ENCODE results near the gene ASMTL.

ASMTL gene

GRCh38 chrX:1357993-1358392, 94.7 kb downstream of the ASMTL start:
- H3K4me3 ChIP-seq (ENCODE audit: low read length): no peak overlapping the region
- H3K27me3 ChIP-seq (ENCODE audit: insufficient read depth, low read length): no peaks in the 10 kb centered on the region
- no peaks in the 10 kb centered on the region for H3K4me1 ChIP-seq (ENCODE audit: insufficient read depth, low read length)
- H3K36me3 ChIP-seq (ENCODE audit: insufficient read depth, low read length): peaks cover 8% of the 10 kb centered on the region
- no peak overlapping the region for H2AFZ ChIP-seq (ENCODE audit: low read depth, low read length)
- H3K9me3 ChIP-seq (ENCODE audit: low read length): peaks cover 6% of the 10 kb centered on the region

DNA sequence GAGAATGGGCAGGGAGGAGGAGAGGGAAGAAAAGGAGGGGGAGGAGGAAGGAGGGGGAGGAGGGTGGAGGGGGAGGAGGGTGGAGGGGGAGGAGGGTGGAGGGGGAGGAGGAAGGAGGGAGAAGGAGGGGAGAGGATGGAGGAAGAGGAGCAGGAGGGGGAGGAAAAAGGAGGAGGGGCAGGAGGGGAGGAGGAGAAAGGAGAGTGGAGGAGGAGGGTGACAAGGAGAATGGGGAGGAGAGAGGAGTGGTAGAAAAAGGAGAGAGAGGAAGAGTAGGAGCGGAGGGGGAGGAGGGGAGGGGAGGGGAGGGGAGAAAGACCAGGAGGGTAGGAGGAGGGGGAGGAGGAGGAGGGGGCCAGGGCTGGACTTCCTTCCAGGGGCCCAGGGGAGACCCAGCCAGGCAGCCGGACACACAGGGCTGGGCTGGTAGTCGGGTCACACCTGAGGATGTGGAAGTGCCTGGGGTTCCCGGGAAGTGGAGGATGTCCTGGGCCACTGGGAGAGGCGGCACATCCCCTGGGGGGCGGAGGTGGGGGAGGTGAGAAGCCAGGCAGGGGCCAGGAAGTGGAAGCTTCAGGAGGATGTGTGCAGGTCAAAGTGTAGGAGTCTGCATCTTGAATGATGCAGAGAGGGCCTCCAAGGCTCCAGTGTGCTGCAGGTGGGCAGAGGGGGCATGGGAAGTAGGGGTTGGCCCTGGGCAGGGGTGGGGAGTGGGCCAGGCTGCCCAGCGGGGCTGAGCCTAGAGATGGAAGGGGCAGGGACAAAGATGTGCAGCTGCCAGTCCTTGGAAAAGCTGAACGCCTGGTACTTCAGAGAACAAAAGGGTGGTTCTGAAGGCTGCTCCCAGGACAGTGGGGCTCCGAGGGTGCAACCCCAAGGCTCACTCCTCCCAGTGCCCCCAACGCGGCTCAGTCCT, 97.3 kb downstream of the ASMTL start:
- no peaks in the 10 kb centered on the region for H3K4me1 ChIP-seq (ENCODE audit: insufficient read depth, low read length)
- no peaks in the 10 kb centered on the region for H3K27me3 ChIP-seq (ENCODE audit: insufficient read depth, low read length)
- H3K36me3 ChIP-seq (ENCODE audit: insufficient read depth, low read length): peaks cover 3% of the 10 kb centered on the region
- H3K4me3 ChIP-seq (ENCODE audit: low read length): no peak overlapping the region
- H2AFZ ChIP-seq (ENCODE audit: low read depth, low read length): no peak overlapping the region
- peaks cover 6% of the 10 kb centered on the region for H3K9me3 ChIP-seq (ENCODE audit: low read length)

DNA sequence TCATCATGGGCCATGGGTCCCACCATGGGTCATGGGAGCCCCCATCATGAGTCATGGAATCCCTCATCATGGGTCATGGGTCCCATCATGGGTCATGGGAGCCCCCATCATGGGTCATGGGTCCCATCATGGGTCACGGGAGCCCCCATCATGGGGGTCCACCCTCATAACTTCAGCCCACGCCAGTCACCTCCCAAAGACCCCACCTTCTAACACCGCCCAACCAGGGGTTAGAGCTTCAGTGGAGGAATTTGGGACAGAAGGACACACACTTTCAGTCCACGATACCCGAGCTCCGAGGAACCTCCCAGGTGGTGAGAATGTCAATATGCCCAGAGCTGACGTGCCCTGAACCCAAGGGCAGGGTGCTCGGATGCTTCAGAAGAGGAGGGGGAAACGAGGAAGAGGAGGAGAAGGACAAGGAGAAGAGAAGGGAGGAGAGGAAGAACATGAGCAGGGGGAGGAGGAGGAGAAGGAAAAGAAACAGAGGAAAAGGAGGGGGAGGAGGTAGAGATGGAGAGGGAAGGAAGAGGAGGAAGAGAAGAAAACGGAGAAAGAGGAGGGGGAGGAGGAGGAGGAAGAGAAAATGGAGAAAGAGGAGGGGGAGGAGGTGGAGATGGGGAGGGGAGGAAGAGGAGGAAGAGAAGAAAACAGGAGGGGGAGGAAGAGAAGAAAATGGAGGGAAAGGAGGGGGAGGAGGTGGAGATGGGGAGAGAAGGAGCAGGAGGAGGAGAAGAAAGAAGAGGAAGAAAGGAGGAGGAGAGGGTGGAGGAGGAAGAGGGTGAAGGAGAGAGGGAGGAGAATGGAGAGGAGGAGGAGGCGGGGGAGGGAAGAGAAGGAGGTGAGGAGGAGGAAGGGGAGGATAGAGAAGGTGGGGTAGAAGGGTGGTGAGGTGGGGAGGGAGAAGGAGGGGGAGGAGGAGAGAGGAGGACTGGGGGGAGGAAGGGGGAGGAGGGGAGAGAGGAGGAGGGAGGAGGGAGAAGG, 98.4 kb downstream of the ASMTL start:
- Histone ChIP-seq H3K9me3 (ENCODE audit: low read length) (peaks cover 6% of the 10 kb centered on the region), H3K4me1 (ENCODE audit: insufficient read depth, low read length) (no peaks in the 10 kb centered on the region), H3K4me3 (ENCODE audit: low read length) (no peak overlapping the region), H3K36me3 (ENCODE audit: insufficient read depth, low read length) (peaks cover 3% of the 10 kb centered on the region), H2AFZ (ENCODE audit: low read depth, low read length) (no peak overlapping the region), H3K27me3 (ENCODE audit: insufficient read depth, low read length) (no peaks in the 10 kb centered on the region)
